NCI-H1436 (cell line): ENCODE measurements around the gene FAM20C.

Experiments
- DNase-seq: peaks from one replicate; lab custom pipeline; 2025; lab: John Stamatoyannopoulos, UW

Gene FAM20C

DNA sequence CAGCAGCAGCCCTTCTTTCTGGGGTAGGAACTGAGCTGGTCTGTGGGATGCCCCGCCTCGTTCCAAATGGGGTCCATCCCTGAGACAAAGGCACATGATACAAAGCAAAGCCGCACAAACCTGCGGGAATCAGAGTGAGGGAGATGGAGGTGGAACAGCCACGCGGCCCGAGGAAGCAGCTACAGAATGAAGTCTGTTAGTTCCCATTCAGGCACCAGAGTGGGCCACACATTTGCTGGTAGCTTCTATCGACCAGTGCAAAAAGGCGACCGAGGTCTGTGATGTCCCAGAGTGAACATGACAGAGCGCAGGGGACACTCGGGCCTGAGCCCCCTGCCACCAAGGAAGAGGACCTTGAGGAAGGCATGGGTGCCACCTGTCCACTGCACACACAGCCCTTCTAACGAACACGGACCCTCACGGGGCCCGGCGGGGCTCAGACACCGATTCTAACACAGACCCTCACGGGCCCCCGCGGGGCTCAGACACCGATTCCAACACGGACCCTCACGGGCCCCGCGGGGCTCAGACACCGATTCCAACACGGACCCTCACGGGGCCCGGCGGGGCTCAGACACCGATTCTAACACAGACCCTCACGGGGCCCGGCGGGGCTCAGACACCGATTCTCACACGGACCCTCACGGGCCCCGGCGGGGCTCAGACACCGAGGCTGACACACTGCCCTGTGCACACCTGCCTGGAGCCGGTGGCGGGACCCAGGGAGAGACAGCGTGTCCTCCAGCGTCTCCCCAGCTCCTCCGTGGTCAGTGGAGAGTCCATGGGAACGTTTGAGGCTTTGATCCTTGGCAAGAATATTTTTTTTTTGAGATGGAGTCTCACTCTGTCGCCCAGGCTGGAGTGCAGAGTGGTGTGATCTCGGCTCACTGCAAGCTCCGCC is 32.8 kb upstream of the FAM20C start:
- no peak for DNase-seq

DNA sequence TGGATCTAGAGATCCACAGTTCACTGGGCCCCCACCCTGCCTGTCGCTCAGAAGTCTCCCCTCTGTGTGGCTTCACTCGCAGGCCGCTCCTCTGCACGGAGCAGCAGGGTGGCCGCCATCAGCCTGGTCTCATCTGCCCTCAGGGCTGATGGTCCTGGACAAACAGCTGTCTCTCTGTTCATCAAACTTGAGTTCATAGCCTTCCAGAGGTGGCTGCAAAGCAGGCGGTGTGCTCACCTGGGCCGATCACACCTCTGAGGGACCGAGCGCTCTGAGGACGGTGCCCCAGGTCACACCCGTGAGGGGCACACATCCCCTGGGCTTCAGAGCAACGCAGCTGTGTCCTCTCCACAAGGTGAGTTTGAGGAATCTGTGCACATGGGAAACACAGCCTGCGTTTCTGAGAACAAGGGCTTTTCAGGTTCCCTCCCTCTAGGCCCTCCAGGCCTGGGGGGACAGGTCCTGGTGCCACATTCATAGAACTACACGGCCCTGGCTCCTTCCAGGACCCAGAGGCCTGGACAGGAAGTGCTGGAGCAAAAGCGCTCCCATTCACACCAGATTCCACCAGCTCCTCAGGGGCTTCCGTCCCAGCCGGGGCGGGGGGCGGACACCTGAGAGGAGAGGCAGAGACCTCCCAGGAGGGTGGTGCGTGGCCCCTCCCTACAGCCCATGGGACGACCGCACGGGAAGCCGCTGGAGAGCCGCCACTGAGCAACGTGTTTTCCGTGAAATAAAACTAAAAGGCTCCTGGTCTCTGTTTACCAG is 31.2 kb upstream of the FAM20C start:
- no peak for DNase-seq

DNA sequence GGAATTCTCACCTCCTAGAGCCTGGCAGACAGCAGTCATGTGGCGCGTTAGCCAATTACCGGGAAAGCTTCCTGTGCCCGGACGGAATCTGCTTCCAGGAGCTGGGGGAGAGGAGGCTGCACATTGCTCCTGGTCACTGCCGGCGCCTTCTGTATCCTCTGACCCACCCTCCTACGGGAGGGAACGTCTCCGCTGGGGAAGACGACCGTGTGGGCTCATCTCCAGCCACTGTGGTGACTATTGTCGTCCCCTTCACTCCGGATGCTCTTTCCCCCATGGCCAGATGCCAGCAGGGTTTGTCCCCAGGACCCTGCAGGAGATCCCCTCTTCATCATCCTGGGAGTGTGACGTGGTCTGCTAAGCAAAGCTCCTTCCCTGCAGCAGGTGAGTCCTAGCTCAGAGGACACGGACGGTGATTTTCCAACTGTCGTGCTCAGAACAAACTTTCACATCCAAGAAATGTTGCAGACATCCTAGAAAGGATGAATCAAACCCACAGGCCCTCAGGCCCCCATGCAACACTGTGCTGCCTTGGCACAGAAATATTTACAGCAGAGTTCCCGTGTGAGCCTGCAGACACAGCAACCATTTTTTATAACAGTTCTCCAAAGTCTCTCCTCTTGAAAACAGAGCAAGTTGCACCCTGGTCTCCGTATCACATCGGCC is 29.6 kb upstream of the FAM20C start:
- no peak for DNase-seq

DNA sequence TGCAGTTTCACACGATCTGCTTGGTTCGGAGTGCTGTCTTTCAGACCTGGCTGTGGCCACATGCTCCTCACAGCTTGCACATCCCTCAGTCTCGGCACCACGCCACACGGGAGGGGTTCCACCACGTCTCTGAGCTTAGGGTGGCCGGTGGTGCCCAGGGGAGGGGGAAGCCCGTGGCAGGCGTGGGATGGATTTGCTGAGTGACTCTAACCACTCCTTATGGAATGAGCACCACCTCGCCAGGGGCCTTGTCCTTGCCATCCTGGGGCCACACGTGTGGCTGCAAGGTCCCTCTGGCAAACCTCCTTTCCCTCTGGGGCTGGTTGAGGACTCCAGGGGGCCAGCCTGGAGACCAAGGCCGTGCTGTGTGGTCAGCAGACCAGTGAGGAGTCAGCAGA is 29.1 kb upstream of the FAM20C start:
- no peak for DNase-seq

DNA sequence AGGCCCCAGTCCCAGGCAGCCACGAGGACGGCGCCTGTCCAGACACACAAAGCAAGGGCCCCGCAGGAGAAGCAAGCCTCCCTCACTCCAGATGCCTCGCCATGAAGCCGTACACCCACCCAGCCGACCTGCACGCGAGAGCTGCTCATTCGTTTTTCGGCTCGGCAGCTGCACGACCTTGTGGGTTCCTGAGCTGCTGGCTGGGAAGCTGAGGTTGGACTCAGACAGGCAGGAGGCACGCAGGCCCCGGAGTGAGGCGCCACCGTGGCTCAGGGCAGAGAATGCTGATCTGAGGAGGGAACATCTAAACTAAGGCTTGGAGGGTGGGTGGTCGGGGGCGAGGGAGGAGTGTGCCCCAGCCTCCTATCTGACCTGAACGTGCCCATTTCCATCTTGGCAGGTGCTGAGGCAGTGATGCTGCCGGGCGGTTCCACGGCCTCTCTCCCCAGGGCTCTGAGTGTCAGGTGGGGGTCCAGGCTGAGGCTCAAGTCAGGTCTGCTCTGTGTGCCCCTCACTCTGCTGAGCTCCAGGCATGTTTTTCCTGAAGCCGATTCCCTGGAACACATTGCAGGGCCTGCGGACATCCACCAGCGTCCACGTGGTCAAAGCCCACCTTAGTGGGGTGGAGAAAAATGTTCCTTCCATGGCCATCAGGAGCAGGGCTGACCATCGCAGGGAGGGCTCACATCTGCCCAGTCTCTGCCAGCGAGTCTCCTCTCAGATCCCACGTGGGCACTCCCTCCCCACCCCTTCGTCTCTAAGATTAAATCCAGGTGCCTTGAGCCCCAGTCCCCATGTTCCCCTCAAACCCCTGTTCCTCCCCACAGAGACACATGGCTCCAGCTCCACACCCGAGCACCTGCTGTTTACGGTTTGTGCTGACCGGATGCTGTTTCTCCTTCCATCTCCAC is 28.1 kb upstream of the FAM20C start:
- no peak for DNase-seq

DNA sequence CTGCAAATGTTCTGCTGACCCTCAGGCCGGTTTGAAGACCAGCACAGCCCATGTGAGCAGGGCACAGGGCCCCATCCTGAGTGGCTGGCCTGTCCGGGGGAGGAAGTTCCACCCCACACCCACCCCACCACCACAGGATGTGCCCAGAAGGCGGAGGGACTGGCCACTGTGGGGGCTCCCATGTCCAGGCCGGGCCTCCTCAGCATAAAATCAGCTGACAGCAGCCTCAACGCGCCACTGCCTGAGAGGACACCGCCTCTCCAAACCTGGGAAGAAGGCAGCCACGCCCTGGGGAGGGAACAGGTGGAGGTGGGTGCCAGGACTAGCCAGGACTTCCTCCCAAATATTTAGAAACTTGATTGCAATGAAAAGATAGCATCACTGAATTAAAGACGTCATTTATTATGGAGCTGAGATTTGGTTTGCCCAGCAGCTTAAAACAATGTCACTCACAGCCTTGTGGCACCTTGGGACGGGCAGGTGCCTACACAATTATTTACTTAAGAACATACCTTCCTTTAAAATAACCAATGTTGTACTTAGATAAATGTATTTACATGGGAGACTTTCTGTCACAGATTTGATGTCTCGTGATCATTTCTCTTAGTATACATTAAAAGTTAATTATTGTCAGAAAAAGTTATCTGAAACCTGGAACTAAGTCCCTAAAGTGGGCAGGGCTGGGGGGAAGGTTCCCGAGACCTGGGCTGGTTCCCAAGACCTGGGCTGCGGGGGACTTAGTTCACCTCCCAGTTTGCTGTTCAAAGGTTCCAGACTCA is 27.3 kb upstream of the FAM20C start:
- DNase-seq, result no peak

DNA sequence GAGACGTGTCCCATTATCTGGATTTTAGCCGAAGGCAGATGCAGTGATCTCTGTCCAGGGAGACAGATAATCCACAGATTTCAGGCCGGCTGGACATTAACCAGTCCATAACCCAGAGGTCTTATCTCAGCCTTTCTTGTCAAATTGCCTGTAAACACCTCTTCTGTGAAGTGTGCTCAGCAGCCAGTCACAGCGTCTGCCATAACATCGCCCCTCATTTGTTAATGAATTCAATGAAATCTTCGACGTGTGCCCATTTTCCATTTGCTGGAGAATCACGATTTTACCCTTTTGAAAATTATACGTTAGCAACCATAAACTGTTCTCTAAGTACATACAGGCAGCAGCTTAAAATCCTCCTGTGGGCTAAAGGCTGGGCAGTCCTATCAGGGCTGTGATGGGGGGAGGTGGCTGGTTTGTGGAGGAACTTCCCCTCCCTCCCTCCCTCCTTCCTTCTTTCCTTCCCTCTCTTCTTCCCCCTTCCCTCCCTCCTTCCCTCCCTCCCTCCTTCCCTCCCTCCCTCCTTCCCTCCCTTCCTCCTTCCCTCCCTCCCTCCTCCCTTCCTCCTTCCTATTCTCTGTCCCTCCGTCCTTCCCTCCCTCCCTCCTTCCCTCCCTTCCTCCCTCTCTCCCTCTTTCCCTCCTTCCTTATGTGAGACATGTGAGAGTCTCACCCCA is 26.6 kb upstream of the FAM20C start:
- DNase-seq, result no peak

DNA sequence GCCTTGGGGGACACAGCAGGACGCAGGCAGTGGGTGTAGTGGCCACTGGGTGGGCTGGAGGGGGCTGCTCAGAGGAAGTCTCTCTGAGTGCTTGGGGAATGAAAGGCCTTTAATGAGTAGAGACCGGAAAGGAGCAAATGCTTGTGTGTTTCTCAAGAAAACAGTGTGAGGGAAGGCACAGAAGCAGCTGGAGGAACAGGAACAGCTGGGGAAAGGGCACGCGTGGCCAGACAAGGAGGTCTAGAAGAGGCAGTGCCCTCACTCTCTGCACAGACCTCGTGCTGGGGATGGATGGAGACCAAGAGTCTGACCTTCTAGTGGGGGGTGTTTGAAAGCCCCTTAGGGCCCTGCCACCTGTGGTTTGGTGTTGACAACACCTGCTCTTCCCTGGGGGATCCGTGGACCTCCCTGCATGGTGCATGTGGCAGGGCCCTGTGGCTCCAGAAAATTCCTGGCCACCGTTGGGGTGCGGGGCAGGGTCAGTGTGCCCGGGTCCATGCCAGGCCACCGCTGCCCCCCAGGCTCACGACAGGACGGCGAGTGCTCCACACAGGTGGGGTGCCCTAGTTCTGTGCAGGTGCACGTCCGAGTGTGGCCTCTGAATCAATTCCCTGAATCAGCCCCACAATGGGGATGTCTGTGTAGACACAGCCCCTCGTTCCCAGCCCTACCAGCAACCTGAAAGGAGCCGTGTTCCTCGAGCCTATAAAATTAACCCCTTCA is 25.9 kb upstream of the FAM20C start:
- DNase-seq, result no peak

DNA sequence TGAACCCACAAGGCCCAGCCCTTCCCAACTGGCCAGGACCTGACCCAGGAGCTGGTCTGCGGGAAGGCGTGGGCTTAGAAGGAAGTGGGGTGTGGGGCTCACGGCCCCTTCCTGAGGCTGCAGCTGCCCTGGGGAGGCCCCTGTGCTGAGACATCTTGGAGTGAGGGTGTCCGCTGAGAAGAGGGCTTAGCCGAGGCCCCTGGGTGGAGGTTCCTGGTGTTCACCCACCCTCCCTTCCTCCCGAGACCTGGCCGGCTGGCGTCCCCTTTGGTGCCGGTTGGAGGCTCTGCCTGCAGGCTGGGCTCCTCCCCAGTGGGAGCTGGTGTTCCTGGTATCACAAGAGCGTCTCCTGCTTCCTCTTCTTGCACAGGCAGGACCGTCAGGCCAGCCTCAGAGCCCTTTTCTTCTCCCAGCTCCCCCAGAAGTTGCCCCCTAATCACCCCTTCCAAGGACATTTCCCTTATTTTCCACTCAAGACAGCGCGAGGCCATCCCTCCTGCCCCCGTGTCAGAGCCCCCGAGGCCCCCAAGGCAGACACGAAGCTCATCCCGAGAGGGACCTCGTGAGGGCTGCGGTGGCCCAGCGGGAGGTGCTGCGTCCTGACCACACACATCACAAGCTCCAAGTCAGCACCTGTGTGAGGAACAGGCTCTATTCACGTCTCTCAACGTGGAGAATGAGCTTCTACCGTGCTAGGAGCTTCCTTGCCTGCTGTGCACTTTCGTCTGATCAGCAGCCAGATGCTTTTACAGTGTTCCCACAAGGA is 25.1 kb upstream of the FAM20C start:
- DNase-seq, result no peak

DNA sequence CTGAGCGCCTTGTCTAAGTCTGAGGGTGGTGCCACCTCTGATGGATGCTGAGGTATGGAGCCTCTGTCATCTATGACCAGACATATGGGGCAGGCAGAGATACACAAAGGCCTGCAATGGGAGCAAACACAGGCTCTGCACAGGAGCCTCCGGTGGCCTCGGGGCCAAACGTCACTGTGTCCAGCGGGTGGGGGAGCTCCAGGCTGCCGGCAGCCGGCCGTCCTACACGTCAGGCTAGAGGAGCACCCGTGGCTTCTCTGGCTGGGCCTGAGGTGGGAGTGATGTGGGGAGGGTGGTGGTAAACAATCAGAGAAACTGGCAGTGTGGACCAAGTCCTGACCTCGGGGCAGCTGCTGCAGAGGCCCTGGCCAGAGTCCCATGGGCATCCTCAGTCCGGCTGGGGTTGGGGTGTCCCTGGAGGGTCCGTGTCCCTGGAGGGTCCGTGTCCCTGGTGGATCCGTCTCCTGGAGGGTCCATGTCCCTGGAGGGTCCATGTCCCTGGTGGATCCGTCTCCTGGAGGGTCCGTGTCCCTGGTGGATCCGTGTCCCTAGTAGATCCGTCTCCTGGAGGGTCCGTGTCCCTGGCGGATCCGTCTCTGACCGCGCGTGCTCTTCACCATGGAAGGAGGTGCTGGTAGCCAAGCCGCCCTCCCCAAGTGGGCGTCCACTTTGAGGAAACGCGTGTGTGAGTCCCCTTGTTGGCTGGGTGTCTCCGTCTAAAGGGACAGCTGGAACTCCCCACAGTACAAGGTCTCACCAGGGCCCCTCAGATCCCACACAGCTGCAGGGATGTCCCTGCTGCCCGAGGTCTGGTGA is 24.2 kb upstream of the FAM20C start:
- no peak for DNase-seq

DNA sequence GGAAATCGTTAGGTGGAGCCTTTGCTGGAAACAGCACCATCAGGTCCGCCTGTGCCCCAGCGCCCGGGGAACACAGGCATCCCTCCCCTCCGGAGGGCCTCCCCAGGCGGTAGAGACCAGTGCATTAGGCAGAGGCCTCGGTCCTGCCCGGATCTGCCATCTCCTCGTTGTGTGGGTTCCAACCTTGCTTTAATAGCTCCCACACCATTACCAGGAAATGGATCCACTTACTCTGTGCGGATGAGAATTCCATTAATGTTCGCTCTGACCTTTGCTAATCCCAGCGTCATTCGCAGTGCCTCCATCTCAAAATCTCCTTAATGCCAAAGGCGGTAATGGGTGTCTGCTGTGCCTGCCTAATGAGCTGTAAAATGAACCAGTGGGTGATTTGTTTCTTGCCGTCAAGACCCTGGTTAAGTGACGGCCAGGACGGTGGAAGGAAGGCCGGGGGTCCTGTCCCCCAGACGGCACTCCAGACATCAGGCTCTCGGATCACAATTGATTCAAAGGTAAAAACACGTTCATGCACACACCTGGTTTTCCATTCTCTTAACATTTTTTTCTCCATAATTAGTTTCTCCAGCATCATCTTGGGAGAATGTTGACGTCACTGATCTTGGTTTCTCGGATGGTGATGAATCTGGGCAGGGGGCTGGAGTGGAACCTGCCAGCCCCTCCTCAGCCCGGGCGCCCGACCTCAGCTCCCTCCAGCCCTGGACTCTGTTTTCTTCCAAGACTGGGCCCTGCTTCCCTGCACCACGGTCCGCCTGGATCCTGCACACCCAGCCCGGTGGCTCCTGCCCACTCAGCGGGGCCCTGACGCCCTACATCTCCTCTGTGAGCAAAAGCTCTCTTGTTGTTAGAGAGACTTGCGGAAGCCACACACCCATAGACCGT is 22.8 kb upstream of the FAM20C start:
- DNase-seq, result no peak

DNA sequence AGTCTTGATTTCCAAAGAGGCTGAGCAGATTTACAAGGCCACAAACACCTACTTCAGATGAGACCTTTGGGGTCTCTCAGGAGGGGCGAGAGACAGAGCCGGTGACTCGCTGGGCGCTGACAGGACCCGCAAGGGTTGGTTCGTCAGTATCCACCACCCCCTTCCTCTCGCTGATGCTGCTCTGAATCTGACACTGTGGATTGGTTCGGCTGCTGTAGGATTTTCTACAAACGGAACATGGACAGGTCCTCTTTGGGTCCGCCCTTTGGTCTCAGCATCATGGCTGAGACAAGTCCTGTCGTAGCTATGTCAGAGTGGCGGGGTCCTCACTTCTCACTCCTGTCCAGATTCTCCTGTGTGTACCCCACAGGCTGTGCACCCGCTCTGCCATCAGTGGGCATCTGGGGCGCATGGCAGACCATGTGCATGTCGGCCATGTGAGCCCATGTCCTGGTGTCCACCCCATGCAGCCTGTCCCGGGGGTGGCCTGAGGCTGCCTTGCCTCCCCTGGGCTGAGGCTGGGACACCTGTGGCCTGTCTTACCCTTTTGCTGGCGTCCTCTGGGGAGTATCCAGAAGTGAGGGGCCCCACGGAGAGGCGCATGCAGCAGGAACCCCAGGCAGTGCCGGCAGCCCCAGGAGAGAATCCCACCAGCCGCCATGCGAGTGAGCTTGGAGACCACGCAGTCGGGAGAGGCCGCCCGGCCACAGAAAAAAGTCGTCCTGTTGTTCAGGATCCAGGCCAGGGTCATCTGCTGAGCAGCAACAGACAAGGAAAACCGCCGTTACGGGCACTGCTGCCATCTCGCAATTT is 21.6 kb upstream of the FAM20C start:
- no peak for DNase-seq

DNA sequence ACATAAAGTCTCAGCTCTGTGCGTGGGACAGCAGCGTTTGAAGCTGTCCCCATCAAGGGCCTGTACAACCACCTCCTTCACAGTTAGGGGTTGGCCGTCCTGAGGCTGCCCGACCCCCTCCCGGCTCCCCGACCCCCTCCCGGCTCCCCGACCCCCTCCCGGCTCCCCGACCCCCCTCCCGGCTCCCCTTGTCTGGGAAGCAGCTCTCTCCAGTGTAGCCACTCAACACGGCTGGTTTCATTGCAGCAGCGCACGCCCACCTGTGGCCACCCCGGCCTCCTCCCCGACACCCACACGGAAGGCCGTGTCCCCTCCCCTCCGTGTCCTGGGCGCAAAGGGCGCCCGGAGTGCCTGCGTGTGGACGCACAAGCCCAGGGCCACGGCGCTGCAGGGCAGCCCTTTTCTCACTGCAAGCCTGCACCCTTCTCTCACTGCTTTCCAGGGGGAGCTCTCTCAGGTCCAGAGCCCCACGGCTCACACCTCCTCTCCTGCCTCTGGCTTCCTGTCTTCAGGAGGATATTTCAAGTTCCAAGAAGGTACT is 20.9 kb upstream of the FAM20C start:
- DNase-seq, result no peak

DNA sequence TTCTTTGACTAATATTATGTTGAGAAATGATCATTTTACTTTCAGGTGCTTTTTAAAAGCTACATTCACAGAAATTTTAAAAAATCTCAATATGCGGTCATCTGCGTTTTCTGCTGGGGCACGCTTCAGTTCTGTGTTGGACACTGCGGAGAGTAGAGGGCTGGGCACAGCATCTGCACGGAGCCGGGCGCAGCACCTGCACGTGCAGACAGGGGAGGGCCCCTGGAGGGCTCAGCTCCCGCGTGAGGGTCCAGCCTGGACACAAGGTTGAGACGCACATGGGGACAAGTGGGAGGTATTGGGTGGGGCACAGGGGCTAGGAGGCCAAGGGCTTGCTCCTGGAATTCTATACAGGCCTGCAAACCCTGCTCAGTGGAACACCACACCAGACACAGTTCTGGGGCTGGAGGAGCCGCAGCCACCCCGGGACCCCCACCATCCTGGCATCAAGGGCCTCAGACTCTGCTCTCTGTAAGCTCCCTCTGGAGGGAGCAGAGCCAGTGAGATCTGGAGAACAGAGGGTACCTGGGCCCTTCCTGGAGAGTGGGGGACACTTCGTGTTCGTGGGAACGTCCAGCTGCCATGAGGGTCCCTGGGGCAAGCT is 20.4 kb upstream of the FAM20C start:
- DNase-seq, result no peak

DNA sequence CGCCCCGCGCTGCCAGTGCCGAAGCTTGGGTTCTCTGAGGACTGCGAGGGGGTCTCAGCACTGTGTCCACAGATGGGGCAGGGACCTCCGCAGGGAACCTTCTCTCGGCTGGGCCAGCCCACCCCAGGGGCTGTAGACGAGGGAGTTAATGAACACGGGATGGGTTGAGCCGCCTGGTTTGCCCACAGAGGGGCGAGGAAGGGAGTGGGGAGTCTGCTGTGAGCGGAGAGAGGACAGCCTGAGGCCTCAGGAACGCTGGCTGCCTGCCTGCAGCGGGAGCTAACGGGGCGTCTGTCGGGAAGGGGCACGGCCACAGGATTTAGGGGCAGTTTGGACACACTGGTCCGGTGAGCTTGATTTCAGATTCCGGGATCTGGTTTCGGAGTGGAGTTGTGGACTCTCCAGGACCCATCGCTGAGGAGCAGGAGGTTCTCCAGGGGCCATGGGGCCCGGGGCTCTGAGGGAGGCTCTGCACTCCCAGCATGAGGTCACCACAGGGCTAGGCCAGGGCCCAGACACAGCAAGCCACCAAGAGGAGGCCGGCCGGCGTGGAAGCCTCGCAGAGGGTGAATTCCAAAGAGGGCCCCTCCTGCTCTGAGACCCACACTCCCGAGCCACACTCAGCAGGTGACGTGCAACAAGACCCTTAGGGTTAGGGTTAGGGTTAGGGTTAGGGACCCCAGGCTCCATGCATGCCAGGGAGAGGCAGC is 19.0 kb upstream of the FAM20C start:
- no peak for DNase-seq
